PC-3 (cell line): ENCODE data around the gene TOMM40L. TPM values are rescaled to one million over a fixed set of nuclear protein-coding genes. Genes with fewer than 3 reads are reported as not detected.

Experiments used
- ATAC-seq: fragments of 200-7000 bp; cut with Tn5 transposase; 2 replicates; pipeline ENCODE4 v1.9.1; 2020; ENCODE audit warnings: mild to moderate bottlenecking, moderate library complexity
- BruUV-seq: library from RNA; stranded (reverse); fragments of 400-500 nt; replicated peaks from 2 replicates; lab custom pipeline; 2021; lab: Mats Ljungman, UMichigan
- CTCF ChIA-PET: fragments of 300-600 bp; sonication (Branson Sonifier 250); formaldehyde crosslinking; loops from one replicate; lab custom pipeline; 2022; ENCODE audit warnings: antibody characterized with exemption; lab: Charles Lee
- POLR2A ChIA-PET: fragments of 300-600 bp; sonication (Branson Sonifier 250); formaldehyde crosslinking; loops from one replicate; lab custom pipeline; 2022; ENCODE audit warnings: antibody characterized with exemption; ENCODE audit not compliant: unreplicated experiment; lab: Charles Lee
- DNase-seq: peaks from one replicate; pipeline ENCODE4 v3.0.0-alpha.2; 2015
- H2AFZ ChIP-seq: fragments of 300-600 bp; sonication (generic); 2 replicates; pipeline ENCODE4 v1.6.0; 2016; ENCODE audit warnings: antibody characterized with exemption, low read length
- H3F3A ChIP-seq: fragments of 300-600 bp; sonication (generic); one replicate; pipeline ENCODE4 v1.6.0; 2017; ENCODE audit warnings: antibody characterized with exemption, low read length, control low read depth, mild to moderate bottlenecking; ENCODE audit not compliant: unreplicated experiment
- H3K27ac ChIP-seq: fragments of 300-600 bp; sonication (generic); 2 replicates; pipeline ENCODE4 v1.5.1; 2016; ENCODE audit warnings: mild to moderate bottlenecking, low read length
- H3K27me3 ChIP-seq: fragments of 300-600 bp; sonication (generic); 2 replicates; pipeline ENCODE4 v1.6.1; 2016; ENCODE audit warnings: low read length, mixed read lengths
- H3K36me3 ChIP-seq: fragments of 300-600 bp; sonication (generic); 2 replicates; pipeline ENCODE4 v1.6.1; 2016; ENCODE audit warnings: low read depth, mixed run types, low read length, mixed read lengths
- H3K4me1 ChIP-seq: fragments of 300-600 bp; sonication (generic); 2 replicates; pipeline ENCODE4 v1.5.1; 2016; ENCODE audit warnings: low read length; ENCODE audit not compliant: insufficient read depth
- H3K4me2 ChIP-seq: fragments of 300-600 bp; sonication (generic); 2 replicates; pipeline ENCODE4 v1.6.0; 2016; ENCODE audit warnings: low read length
- H3K4me3 ChIP-seq: fragments of 300-600 bp; sonication (generic); 2 replicates; pipeline ENCODE4 v1.5.1; 2016; ENCODE audit warnings: mild to moderate bottlenecking, low read length, mixed read lengths
- H3K79me2 ChIP-seq: fragments of 300-600 bp; sonication (generic); 2 replicates; pipeline ENCODE4 v1.6.1; 2017; ENCODE audit warnings: low read length, mixed read lengths
- H3K9ac ChIP-seq: fragments of 300-600 bp; sonication (generic); 2 replicates; pipeline ENCODE4 v1.6.0; 2016; ENCODE audit warnings: mild to moderate bottlenecking, low read length
- H3K9me2 ChIP-seq: fragments of 300-600 bp; sonication (generic); replicated peaks from 2 replicates; pipeline ENCODE4 v1.6.1; 2016; ENCODE audit warnings: mixed run types, low read length, mixed read lengths
- H3K9me3 ChIP-seq: fragments of 300-600 bp; sonication (generic); 2 replicates; pipeline ENCODE4 v1.6.1; 2016; ENCODE audit warnings: low read length, mixed read lengths
- H4K20me1 ChIP-seq: fragments of 300-600 bp; sonication (generic); 2 replicates; pipeline ENCODE4 v1.6.1; 2016; ENCODE audit warnings: low read length, mixed read lengths
- CTCF ChIP-seq: fragments of 300-600 bp; sonication (generic); conservative IDR thresholded peaks from 2 replicates; pipeline ENCODE4 v1.5.1; 2017; ENCODE audit warnings: antibody characterized with exemption, low read depth, mild to moderate bottlenecking, low read length
- EZH2 ChIP-seq: fragments of 300-600 bp; sonication (generic); IDR thresholded peaks from one replicate; pipeline ENCODE4 v1.6.1; 2017; ENCODE audit warnings: antibody characterized with exemption, mild to moderate bottlenecking, low read length; ENCODE audit not compliant: unreplicated experiment
- EZH2phosphoT487 ChIP-seq: fragments of 300-600 bp; sonication (generic); IDR thresholded peaks from 2 replicates; pipeline ENCODE4 v1.6.1; 2018; ENCODE audit warnings: mild to moderate bottlenecking, antibody characterized with exemption, low read length, borderline replicate concordance
- intact Hi-C: fragments of 100-400 bp; cut with micrococcal nuclease; formaldehyde crosslinking; loops from 2 replicates; pipeline ENCODE4 v1.9.0; 2023
- total RNA-seq: library from RNA; depleted of rRNA; stranded (reverse); fragments of >200 nt; gene quantifications from 2 replicates; pipeline ENCODE4 v1.2.3, GENCODE V29; 2014

TOMM40L gene
- total RNA-seq, 1 experiment from 2014 or later, result 23.2 TPM

DNA sequence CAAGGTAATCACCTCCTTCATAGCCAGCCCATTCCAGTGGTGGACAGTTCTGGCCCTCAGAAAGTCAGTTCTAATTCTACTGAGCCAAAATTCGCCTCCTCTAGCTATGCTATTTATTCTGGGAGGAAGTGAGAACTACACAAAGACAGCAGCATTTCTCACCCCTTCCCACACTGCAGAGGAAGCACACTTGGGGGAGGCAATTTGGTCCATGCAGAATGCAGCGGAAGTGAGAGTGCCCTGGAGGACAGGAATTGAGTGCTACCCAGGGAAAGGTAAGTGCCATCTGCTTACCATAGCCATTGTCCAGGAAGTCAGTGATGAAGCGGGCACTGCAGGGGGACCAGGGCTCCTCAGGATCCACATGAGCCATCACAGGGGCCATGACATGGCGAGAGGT, 30.7 kb upstream of the TOMM40L start:
- Histone ChIP-seq H3K27ac (no peak overlapping the region), H3K4me3 (no peak overlapping the region), H3K4me2 (no peak overlapping the region), H3K9me2 (no peaks in the 10 kb centered on the region), H3F3A (no peaks in the 10 kb centered on the region), H3K9me3 (no peaks in the 10 kb centered on the region), H3K27me3 (no peaks in the 10 kb centered on the region), H2AFZ (no peak overlapping the region), H3K9ac (no peak overlapping the region), H3K36me3 (no peaks in the 10 kb centered on the region), H4K20me1 (no peaks in the 10 kb centered on the region), H3K79me2 (no peaks in the 10 kb centered on the region), H3K4me1 (peaks cover 5% of the 10 kb centered on the region; the same call in 1 of the 2 replicates)
- ChIA-PET POLR2A (no interaction called here), CTCF (interaction anchor here (1.6 kb wide), 1 partner anchor 30 kb away, joined by 8 read pairs; the partner anchor contains the start of gene TOMM40L)
- ATAC-seq (no peak), DNase-seq (no peak)
- no TSS peak for BruUV-seq
- intact Hi-C loops, result no loop called here
- TF ChIP-seq EZH2phosphoT487 (no peak), CTCF (no peak), EZH2 (no peak)

GRCh38 chr1:161196111-161196510, 29.7 kb upstream of the TOMM40L start:
- H4K20me1 ChIP-seq, result no peaks in the 10 kb centered on the region
- H3K79me2 ChIP-seq, result no peaks in the 10 kb centered on the region
- no peak overlapping the region for H3K9ac ChIP-seq
- no peaks in the 10 kb centered on the region for H3K36me3 ChIP-seq
- no peak overlapping the region for H3K27ac ChIP-seq
- no peak for DNase-seq
- ChIA-PET CTCF (no interaction called here), POLR2A (no interaction called here)
- H3K9me3 ChIP-seq, result no peaks in the 10 kb centered on the region
- intact Hi-C loops, result no loop called here
- no peaks in the 10 kb centered on the region for H3F3A ChIP-seq
- no peak for TF ChIP-seq EZH2
- no peak for TF ChIP-seq CTCF
- no peak for TF ChIP-seq EZH2phosphoT487
- H3K4me2 ChIP-seq, result no peak overlapping the region
- ATAC-seq, result no peak
- H3K4me3 ChIP-seq, result no peak overlapping the region
- peaks cover 12% of the 10 kb centered on the region for H3K4me1 ChIP-seq
- H3K9me2 ChIP-seq, result no peaks in the 10 kb centered on the region
- H3K27me3 ChIP-seq, result no peaks in the 10 kb centered on the region
- BruUV-seq, result no TSS peak
- H2AFZ ChIP-seq, result no peak overlapping the region

- CTCF ChIA-PET, result no interaction called here
- no peak for DNase-seq
- Histone ChIP-seq H3K4me2 (no peak overlapping the region), H3K27ac (no peak overlapping the region), H3K36me3 (no peaks in the 10 kb centered on the region), H3K9ac (no peak overlapping the region), H3F3A (no peaks in the 10 kb centered on the region), H3K27me3 (no peaks in the 10 kb centered on the region), H3K4me1 (peaks cover 19% of the 10 kb centered on the region), H3K79me2 (no peaks in the 10 kb centered on the region), H2AFZ (no peak overlapping the region), H3K9me3 (no peaks in the 10 kb centered on the region), H3K9me2 (no peaks in the 10 kb centered on the region), H4K20me1 (no peaks in the 10 kb centered on the region), H3K4me3 (no peak overlapping the region)
- ATAC-seq, result no peak
- BruUV-seq, result no TSS peak
- POLR2A ChIA-PET, result no interaction called here
- intact Hi-C loops, result no loop called here
- TF ChIP-seq CTCF (no peak), EZH2 (no peak), EZH2phosphoT487 (no peak)
Observed at GRCh38 chr1:161196521-161197451, 29.1 kb upstream of the TOMM40L start.
